ENCODE measurements around the gene IL17RE. TPM values are rescaled to one million over a fixed set of nuclear protein-coding genes. Genes with fewer than 3 reads are reported as not detected.
"Not testable (repeated sequence)": the region's sequence is repeated elsewhere in the genome, so short reads cannot be mapped to it uniquely, and the experiment has no call there.

Gene IL17RE
- total RNA-seq (under 1 TPM; 0.20 to 0.84 (median 0.59) TPM), polyA plus RNA-seq (1 to 10 TPM in 1 of 3 donors, under 1 TPM in 2; 0.07 to 1.1 (median 0.86) TPM)
- long read RNA-seq, donor 1: 0 reads
- long read RNA-seq, donor 2, partial matches to known transcripts: 1 of 1 reads
- long read RNA-seq, donor 2, other reads (novel, unspliced or antisense): 0 of 1 reads

- Histone ChIP-seq H3K27me3 (ENCODE audit: insufficient read depth in 3 of 3, low read length in 2 of 3) (no peaks in the 10 kb centered on the region), H3K4me3 (peak within 1 kb of the TSS; percentile 38), H3K9me3 (no peaks in the 10 kb centered on the region), H3K4me1 (peaks cover 6% of the 10 kb centered on the region), H3K36me3 (ENCODE audit: insufficient read depth in 1 of 2, low read depth in 1 of 2) (no peaks in the 10 kb centered on the region), H3K27ac (peak within 1 kb of the TSS; percentile 46)
- intact Hi-C loops (cut with DNase I): no loop called here
- ATAC-seq (peak in 2 of 4 donors; percentile 11 to 21), DNase-seq (no peak)
- no peak for TF ChIP-seq CTCF (IDR thresholded peaks at IDR 0.05)
- WGBS, 3 donors: 56 to 67% (median 60%) methylated on average over 11 to 13 of the region's 13 CpGs
Observed at GRCh38 chr3:9902372-9903237, at the start of gene IL17RE. TSS of gene IL17RE (plus strand) at chr3:9902848. CDS start at chr3:9902933, 85 bp downstream.

- H3K9me3 ChIP-seq; H3K27me3 ChIP-seq (ENCODE audit: insufficient read depth in 3 of 3, low read length in 2 of 3); H3K4me3 ChIP-seq; H3K27ac ChIP-seq; intact Hi-C loops (cut with DNase I); H3K4me1 ChIP-seq; ATAC-seq; DNase-seq; H3K36me3 ChIP-seq (ENCODE audit: insufficient read depth in 1 of 2, low read depth in 1 of 2): not testable (repeated sequence)
- WGBS, 3 donors: 60 to 69% (median 63%) methylated on average over 11 of the region's 11 CpGs
Observed at GRCh38 chr3:9854291-9854940, 48.2 kb upstream of the IL17RE start.

- no peak for DNase-seq
- H3K4me1 ChIP-seq: no peaks in the 10 kb centered on the region
- H3K4me3 ChIP-seq: no peak overlapping the region
- H3K27me3 ChIP-seq (ENCODE audit: insufficient read depth in 3 of 3, low read length in 2 of 3): no peaks in the 10 kb centered on the region
- 93 to 96% (median 95%) methylated on average over 3 of the region's 3 CpGs for WGBS, 3 donors
- H3K27ac ChIP-seq: no peak overlapping the region
- no peaks in the 10 kb centered on the region for H3K9me3 ChIP-seq
- TF ChIP-seq CTCF (IDR thresholded peaks at IDR 0.05): no peak
- H3K36me3 ChIP-seq (ENCODE audit: insufficient read depth in 1 of 2, low read depth in 1 of 2): no peaks in the 10 kb centered on the region
- intact Hi-C loops (cut with DNase I): no loop called here
- ATAC-seq: no peak
Observed at GRCh38 chr3:9855594-9855993, 47.1 kb upstream of the IL17RE start.

GRCh38 chr3:9859530-9860025, 43.1 kb upstream of the IL17RE start:
- WGBS, 3 donors: 83 to 90% (median 87%) methylated on average over 12 of the region's 12 CpGs
- H3K36me3 ChIP-seq (ENCODE audit: insufficient read depth in 1 of 2, low read depth in 1 of 2): no peaks in the 10 kb centered on the region
- no peaks in the 10 kb centered on the region for H3K4me1 ChIP-seq
- DNase-seq (no peak), ATAC-seq (no peak)
- H3K9me3 ChIP-seq: no peaks in the 10 kb centered on the region
- no peaks in the 10 kb centered on the region for H3K27me3 ChIP-seq (ENCODE audit: insufficient read depth in 3 of 3, low read length in 2 of 3)
- TF ChIP-seq CTCF (IDR thresholded peaks at IDR 0.05): no peak
- H3K4me3 ChIP-seq: no peak overlapping the region
- intact Hi-C loops (cut with DNase I): loop anchor here in 1 of 2 donors (10.0 kb wide), 1 partner anchor 55 kb away; the partner anchor contains the start of gene IL17RC
- no peak overlapping the region for H3K27ac ChIP-seq

- Histone ChIP-seq H3K9me3 (no peaks in the 10 kb centered on the region), H3K4me3 (no peak overlapping the region), H3K27me3 (ENCODE audit: insufficient read depth in 3 of 3, low read length in 2 of 3) (no peaks in the 10 kb centered on the region), H3K4me1 (no peaks in the 10 kb centered on the region), H3K27ac (no peak overlapping the region), H3K36me3 (ENCODE audit: insufficient read depth in 1 of 2, low read depth in 1 of 2) (no peaks in the 10 kb centered on the region)
- TF ChIP-seq CTCF (IDR thresholded peaks at IDR 0.05): no peak
- ATAC-seq (no peak), DNase-seq (no peak)
- intact Hi-C loops (cut with DNase I): loop anchor here in 1 of 2 donors (10.0 kb wide), 1 partner anchor 54 kb away; the partner anchor contains the start of gene IL17RC
- 90 to 94% (median 93%) methylated on average over 4 of the region's 4 CpGs for WGBS, 3 donors
Observed at GRCh38 chr3:9861201-9861600, 41.4 kb upstream of the IL17RE start.

All from psoas muscle (tissue), 8 donors.